Thyroid gland (tissue), 4 donors: ENCODE measurements around the gene OR14J1. TPM values are rescaled to one million over a fixed set of nuclear protein-coding genes. Genes with fewer than 3 reads are reported as not detected.

ENCODE experiments used
- DNase-seq, 2 donors: peaks; one replicate each; pipeline ENCODE4 v3.0.0-alpha.2; 2019
- H3K27ac ChIP-seq, 3 donors: fragments of 200-600 bp; sonication (generic); 1 replicate in 2 of 3; 2 replicates in 1 of 3; pipeline ENCODE4 v1.5.1; 2016 to 2019; ENCODE audit warnings: mild to moderate bottlenecking in 1 of 3, moderate library complexity in 1 of 3
- H3K27me3 ChIP-seq: fragments of 200-600 bp; sonication (generic); one replicate; pipeline ENCODE4 v1.5.1; 2019
- H3K36me3 ChIP-seq, 2 donors: fragments of 200-600 bp; sonication (generic); one replicate each; pipeline ENCODE4 v1.5.1; 2016 to 2019
- H3K4me1 ChIP-seq, 2 donors: fragments of 200-600 bp; sonication (generic); one replicate each; pipeline ENCODE4 v1.5.1; 2017 to 2019
- H3K4me3 ChIP-seq, 3 donors: fragments of 200-600 bp; sonication (generic); replicated peaks in 1 of 3; 1 replicate in 2 of 3; 2 replicates in 1 of 3; pipeline ENCODE4 v1.5.1; 2016; ENCODE audit warnings: mild to moderate bottlenecking in 1 of 3
- H3K9me3 ChIP-seq: fragments of 200-600 bp; sonication (generic); one replicate; pipeline ENCODE4 v1.5.1; 2017
- CTCF ChIP-seq, 6 experiments: fragments of 200-600 bp in 3 of 6; fragments of 450-650 bp in 3 of 6; sonication (generic) in 3 of 6; IDR thresholded peaks; one replicate each; pipeline ENCODE4 v1.5.1; 2016 to 2019; ENCODE audit warnings: antibody characterized with exemption in 6 of 6, mild to moderate bottlenecking in 2 of 6, inconsistent platforms in 1 of 6, moderate library complexity in 1 of 6
- POLR2A ChIP-seq, 2 donors: fragments of 450-650 bp; IDR thresholded peaks; one replicate each; pipeline ENCODE4 v1.6.1; 2017; ENCODE audit warnings: antibody characterized with exemption in 2 of 2, mild to moderate bottlenecking in 2 of 2, moderate library complexity in 1 of 2
- WGBS, 2 donors: methylation state at CpG; one replicate each; pipeline ENCODE4 v1.1.5; 2017; 5-methylcytosine and 5-hydroxymethylcytosine counted together
- intact Hi-C: fragments of 100-400 bp; cut with DNase I; formaldehyde crosslinking; loops from one replicate; pipeline ENCODE4 v1.15.1; 2023
- total RNA-seq, 4 donors: library from RNA; depleted of rRNA; stranded (reverse); fragments of >200 nt; gene quantifications; one replicate each; pipeline ENCODE4 v1.2.3, GENCODE V29; 2016

OR14J1 gene, protein sequence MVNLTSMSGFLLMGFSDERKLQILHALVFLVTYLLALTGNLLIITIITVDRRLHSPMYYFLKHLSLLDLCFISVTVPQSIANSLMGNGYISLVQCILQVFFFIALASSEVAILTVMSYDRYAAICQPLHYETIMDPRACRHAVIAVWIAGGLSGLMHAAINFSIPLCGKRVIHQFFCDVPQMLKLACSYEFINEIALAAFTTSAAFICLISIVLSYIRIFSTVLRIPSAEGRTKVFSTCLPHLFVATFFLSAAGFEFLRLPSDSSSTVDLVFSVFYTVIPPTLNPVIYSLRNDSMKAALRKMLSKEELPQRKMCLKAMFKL
- total RNA-seq: not detected

- TF ChIP-seq CTCF (IDR thresholded peaks at IDR 0.05) (no peak), POLR2A (IDR thresholded peaks at IDR 0.05) (no peak)
- Histone ChIP-seq H3K36me3 (no peaks in the 10 kb centered on the region), H3K9me3 (no peaks in the 10 kb centered on the region), H3K27me3 (no peaks in the 10 kb centered on the region), H3K27ac (no peak within 1 kb of the TSS), H3K4me3 (no peak within 1 kb of the TSS), H3K4me1 (no peaks in the 10 kb centered on the region)
- intact Hi-C loops: no loop called here
- 62 to 65% methylated on average over 3 of the region's 3 CpGs for WGBS, 2 donors
- no peak for DNase-seq
Observed at GRCh38 chr6:29301316-29301715, at the start of gene OR14J1. Gene OR14J1 (plus strand): TSS chr6:29301701. CDS start chr6:29306690, 4,989 bp downstream.

DNA sequence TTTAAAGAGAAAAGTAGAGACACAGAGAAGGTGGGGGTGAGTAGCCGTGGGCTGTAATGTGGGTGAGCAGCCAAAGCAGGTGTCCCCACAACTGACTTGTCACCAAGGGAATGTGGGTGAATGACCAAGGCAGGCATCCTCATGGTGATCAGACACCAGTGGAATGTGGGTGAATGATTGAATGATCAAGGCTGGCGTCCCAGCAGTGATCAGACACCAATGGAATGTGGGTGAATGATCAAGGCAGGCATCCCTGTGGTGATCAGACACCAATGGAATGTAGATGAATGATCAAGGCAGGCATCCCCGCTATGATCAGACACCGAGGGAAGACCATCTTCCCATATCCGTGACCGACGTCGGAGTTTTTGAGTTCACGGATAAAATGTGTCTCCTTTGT is 49.8 kb upstream of the OR14J1 start:
- intact Hi-C loops: no loop called here
- Histone ChIP-seq H3K9me3 (no peaks in the 10 kb centered on the region), H3K27me3 (no peaks in the 10 kb centered on the region), H3K36me3 (no peaks in the 10 kb centered on the region), H3K4me1 (no peaks in the 10 kb centered on the region), H3K27ac (no peak overlapping the region), H3K4me3 (no peak overlapping the region)
- DNase-seq: no peak
- TF ChIP-seq CTCF (IDR thresholded peaks at IDR 0.05) (no peak), POLR2A (IDR thresholded peaks at IDR 0.05) (no peak)
- 92 to 95% methylated on average over 9 of the region's 9 CpGs for WGBS, 2 donors

- no peak for TF ChIP-seq CTCF (IDR thresholded peaks at IDR 0.05)
- no peak for TF ChIP-seq POLR2A (IDR thresholded peaks at IDR 0.05)
- Histone ChIP-seq H3K4me1 (no peaks in the 10 kb centered on the region), H3K4me3 (no peak overlapping the region), H3K36me3 (no peaks in the 10 kb centered on the region), H3K27ac (no peak overlapping the region), H3K27me3 (no peaks in the 10 kb centered on the region), H3K9me3 (no peaks in the 10 kb centered on the region)
- DNase-seq: no peak
- 82% methylated on average over 2 of the region's 2 CpGs for WGBS, 2 donors
- intact Hi-C loops: no loop called here
Observed at GRCh38 chr6:29255530-29255929, 46.0 kb upstream of the OR14J1 start.

- TF ChIP-seq CTCF (IDR thresholded peaks at IDR 0.05): no peak
- no peak for TF ChIP-seq POLR2A (IDR thresholded peaks at IDR 0.05)
- Histone ChIP-seq H3K4me3 (no peak overlapping the region), H3K4me1 (no peaks in the 10 kb centered on the region), H3K9me3 (no peaks in the 10 kb centered on the region), H3K36me3 (no peaks in the 10 kb centered on the region), H3K27ac (no peak overlapping the region), H3K27me3 (no peaks in the 10 kb centered on the region)
- WGBS, 2 donors: 41 to 58% methylated on average over 2 of the region's 2 CpGs
- intact Hi-C loops: no loop called here
- no peak for DNase-seq
Observed at GRCh38 chr6:29259721-29260120, 41.8 kb upstream of the OR14J1 start.

DNA sequence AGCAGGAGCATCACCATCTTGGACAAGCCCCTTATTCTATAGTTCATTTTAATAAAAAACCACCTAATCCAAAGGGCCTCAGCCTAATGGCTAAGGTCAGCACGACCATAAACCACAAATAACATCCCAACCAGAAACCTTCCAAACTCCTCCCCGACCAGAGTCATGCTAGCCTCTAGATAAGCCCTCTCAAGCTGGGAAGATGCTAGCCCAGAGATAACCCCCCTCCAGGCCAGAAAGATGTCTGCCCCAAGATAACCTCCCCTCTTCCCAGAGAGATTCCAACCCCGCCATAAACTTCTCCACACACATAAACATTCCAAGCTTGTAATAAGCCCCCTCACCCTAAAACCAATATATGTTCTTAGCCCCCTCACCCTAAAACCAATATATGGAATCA is 38.5 kb upstream of the OR14J1 start:
- no peak overlapping the region for H3K27ac ChIP-seq
- no peak overlapping the region for H3K4me3 ChIP-seq
- intact Hi-C loops: no loop called here
- WGBS, 2 donors: 70 to 80% methylated on average over 3 of the region's 3 CpGs
- no peaks in the 10 kb centered on the region for H3K9me3 ChIP-seq
- no peak for DNase-seq
- TF ChIP-seq CTCF (IDR thresholded peaks at IDR 0.05) (no peak), POLR2A (IDR thresholded peaks at IDR 0.05) (no peak)
- H3K27me3 ChIP-seq: no peaks in the 10 kb centered on the region
- H3K4me1 ChIP-seq: no peaks in the 10 kb centered on the region
- no peaks in the 10 kb centered on the region for H3K36me3 ChIP-seq
